HL-60 (cell line): ENCODE results near the gene KRTAP4-11.

Experiments
- POLR2AphosphoS5 ChIP-seq: IDR thresholded peaks from 2 replicates; pipeline ENCODE4 v1.6.1; 2012; ENCODE audit warnings: low read depth
- TF ChIP-seq, protein P1 (sequence below): IDR thresholded peaks from one replicate; pipeline ENCODE4 v1.5.1; 2011; ENCODE audit warnings: low read length, control low read depth, inconsistent platforms; ENCODE audit not compliant: insufficient read depth
- TF ChIP-seq, protein P2 (sequence below): IDR thresholded peaks from 2 replicates; pipeline ENCODE4 v1.6.1; 2012; ENCODE audit warnings: low read depth; ENCODE audit not compliant: insufficient replicate concordance

DNA sequence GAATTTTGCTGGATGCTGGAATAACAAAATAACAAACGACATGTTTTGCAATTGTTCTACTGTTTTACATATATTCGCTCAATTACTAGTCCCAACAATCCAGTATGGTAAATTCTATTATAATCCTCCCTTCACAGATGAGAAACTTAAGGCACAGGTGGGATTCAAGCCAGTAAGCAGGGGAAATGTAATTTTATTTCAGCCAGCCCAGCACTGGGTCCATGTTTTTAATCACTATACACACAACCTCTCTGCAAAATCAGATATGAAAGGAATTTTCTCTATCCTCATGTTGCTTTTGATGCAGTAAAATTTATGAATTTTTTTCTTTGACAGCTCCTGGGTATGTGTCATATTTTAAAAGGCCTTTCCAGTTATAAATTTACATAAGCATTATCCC, 27.1 kb upstream of the KRTAP4-11 start:
- TF ChIP-seq, protein P1, sequence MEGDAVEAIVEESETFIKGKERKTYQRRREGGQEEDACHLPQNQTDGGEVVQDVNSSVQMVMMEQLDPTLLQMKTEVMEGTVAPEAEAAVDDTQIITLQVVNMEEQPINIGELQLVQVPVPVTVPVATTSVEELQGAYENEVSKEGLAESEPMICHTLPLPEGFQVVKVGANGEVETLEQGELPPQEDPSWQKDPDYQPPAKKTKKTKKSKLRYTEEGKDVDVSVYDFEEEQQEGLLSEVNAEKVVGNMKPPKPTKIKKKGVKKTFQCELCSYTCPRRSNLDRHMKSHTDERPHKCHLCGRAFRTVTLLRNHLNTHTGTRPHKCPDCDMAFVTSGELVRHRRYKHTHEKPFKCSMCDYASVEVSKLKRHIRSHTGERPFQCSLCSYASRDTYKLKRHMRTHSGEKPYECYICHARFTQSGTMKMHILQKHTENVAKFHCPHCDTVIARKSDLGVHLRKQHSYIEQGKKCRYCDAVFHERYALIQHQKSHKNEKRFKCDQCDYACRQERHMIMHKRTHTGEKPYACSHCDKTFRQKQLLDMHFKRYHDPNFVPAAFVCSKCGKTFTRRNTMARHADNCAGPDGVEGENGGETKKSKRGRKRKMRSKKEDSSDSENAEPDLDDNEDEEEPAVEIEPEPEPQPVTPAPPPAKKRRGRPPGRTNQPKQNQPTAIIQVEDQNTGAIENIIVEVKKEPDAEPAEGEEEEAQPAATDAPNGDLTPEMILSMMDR = no peak
- no peak for TF ChIP-seq POLR2AphosphoS5
- TF ChIP-seq, protein P2, sequence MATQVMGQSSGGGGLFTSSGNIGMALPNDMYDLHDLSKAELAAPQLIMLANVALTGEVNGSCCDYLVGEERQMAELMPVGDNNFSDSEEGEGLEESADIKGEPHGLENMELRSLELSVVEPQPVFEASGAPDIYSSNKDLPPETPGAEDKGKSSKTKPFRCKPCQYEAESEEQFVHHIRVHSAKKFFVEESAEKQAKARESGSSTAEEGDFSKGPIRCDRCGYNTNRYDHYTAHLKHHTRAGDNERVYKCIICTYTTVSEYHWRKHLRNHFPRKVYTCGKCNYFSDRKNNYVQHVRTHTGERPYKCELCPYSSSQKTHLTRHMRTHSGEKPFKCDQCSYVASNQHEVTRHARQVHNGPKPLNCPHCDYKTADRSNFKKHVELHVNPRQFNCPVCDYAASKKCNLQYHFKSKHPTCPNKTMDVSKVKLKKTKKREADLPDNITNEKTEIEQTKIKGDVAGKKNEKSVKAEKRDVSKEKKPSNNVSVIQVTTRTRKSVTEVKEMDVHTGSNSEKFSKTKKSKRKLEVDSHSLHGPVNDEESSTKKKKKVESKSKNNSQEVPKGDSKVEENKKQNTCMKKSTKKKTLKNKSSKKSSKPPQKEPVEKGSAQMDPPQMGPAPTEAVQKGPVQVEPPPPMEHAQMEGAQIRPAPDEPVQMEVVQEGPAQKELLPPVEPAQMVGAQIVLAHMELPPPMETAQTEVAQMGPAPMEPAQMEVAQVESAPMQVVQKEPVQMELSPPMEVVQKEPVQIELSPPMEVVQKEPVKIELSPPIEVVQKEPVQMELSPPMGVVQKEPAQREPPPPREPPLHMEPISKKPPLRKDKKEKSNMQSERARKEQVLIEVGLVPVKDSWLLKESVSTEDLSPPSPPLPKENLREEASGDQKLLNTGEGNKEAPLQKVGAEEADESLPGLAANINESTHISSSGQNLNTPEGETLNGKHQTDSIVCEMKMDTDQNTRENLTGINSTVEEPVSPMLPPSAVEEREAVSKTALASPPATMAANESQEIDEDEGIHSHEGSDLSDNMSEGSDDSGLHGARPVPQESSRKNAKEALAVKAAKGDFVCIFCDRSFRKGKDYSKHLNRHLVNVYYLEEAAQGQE = no peak
